DND-41 (cell line): ENCODE results near the gene UVSSA.

Experiments
- EZH2 ChIP-seq: IDR thresholded peaks from 3 replicates; pipeline ENCODE4 v1.6.1; 2012; ENCODE audit warnings: borderline replicate concordance, low read depth, mild to moderate bottlenecking, moderate library complexity, low read length, inconsistent platforms; ENCODE audit not compliant: severe bottlenecking
- TF ChIP-seq, protein P1 (sequence below): IDR thresholded peaks from 2 replicates; pipeline ENCODE4 v1.5.1; 2012; ENCODE audit warnings: borderline replicate concordance, low read length, moderate library complexity, mild to moderate bottlenecking; ENCODE audit not compliant: poor library complexity, severe bottlenecking; ENCODE audit errors: extremely low read depth

DNA sequence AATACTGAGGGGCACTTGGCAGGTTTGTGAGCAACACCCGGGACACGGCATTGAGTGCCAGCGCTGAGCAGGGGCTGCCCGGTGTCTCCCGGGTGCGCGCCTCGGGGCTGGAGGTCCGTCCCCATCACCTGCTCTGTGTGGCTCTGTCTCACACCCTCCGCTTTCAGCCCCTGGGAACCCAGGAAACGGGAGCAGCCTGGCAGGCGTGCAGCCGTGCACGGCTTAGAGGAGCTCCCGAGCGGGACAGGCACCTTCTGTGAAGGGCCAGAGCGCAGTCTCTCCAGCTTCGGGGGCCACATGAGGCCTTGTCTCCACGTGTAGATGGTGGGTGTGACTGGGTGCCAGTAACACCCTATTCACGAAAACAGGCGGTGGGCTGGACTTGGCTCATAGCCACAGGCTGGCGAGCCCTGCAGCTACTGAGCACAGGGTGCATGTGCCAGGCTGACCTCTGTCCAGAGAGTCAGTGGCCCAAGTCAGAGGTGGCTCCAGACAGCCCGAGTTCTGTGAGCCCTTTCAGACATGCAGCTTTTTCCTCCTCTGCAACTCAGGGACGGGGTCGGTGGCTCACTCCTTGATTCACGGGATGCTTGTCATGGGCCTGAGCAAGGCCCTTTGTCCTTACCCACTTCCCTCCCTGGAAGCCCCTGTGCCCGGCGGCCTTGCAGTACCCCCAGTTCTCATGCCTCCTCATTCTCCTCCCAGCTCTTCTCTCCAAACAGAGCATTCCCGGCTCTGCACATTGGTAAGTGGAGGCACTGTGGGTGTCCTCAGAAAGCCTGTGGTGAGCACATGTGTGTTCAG is 23.5 kb downstream of the UVSSA start:
- TF ChIP-seq, protein P1, sequence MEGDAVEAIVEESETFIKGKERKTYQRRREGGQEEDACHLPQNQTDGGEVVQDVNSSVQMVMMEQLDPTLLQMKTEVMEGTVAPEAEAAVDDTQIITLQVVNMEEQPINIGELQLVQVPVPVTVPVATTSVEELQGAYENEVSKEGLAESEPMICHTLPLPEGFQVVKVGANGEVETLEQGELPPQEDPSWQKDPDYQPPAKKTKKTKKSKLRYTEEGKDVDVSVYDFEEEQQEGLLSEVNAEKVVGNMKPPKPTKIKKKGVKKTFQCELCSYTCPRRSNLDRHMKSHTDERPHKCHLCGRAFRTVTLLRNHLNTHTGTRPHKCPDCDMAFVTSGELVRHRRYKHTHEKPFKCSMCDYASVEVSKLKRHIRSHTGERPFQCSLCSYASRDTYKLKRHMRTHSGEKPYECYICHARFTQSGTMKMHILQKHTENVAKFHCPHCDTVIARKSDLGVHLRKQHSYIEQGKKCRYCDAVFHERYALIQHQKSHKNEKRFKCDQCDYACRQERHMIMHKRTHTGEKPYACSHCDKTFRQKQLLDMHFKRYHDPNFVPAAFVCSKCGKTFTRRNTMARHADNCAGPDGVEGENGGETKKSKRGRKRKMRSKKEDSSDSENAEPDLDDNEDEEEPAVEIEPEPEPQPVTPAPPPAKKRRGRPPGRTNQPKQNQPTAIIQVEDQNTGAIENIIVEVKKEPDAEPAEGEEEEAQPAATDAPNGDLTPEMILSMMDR = no peak
- TF ChIP-seq EZH2 = no peak
